B cell (primary cell): ENCODE measurements around the gene IST1.

Source experiments
- CTCF ChIP-seq: fragments of 200-600 bp; IDR thresholded peaks from one replicate; pipeline ENCODE4 v1.8.0; 2022; ENCODE audit warnings: antibody characterized with exemption, mild to moderate bottlenecking
- EZH2 ChIP-seq: IDR thresholded peaks from 2 replicates; pipeline ENCODE4 v1.6.1; 2012; ENCODE audit warnings: borderline replicate concordance, low read depth, mild to moderate bottlenecking, moderate library complexity, low read length; ENCODE audit not compliant: insufficient read depth, poor library complexity, severe bottlenecking

DNA sequence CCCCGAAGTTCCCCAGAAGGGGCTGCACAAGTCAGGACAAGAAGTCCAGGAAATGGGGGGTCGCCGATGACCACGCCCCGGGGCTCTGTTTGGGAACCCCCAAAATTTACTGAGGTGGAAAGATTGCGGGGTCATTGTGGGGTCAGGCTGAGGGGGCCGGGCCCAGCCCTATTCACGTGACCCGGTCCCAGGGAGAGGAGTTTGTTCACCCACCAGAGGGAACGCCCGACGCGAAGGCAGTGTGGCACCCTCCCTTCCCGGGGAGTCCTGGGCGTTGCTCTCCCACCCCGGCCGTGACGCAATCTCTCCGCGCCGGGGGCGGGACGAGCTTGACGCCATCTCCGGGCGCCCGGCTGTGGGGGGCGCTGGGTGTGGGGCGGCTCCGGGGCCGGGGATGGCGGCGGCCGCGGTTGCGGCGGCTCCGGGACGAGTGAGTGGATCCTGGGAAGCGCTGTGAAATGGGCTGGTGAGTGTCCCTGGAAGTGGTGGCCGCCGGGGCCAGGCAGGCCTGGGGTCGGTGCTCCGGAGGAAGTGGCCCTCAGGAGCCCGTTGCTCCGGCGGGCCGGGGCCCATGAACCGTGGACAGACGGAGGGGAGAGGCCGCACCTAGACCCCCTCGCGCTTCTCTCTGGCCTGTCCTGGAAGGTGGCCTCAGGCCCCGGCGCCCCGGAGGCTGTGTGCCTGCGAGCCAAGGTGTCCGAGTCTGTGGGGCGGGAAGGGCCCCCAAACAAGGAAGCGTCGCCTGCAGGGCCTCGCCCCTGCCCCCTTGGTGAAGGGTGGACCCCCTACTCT is 49.5 kb upstream of the IST1 start, which contains the start of gene ATXN1L:
- TF ChIP-seq CTCF (no peak), EZH2 (no peak)
